Measurements from ENCODE around the gene CCZ1B. TPM values are rescaled to one million over a fixed set of nuclear protein-coding genes. Genes with fewer than 3 reads are reported as not detected.
"Not testable (repeated sequence)": the region's sequence is repeated elsewhere in the genome, so short reads cannot be mapped to it uniquely, and the experiment has no call there.

CCZ1B gene
- total RNA-seq, 1 experiment from 2014 or later = 54.5 TPM

GRCh38 chr7:6831018-6831725, 5.1 kb upstream of the CCZ1B start:
- no peaks in the 10 kb centered on the region for H3K79me2 ChIP-seq (ENCODE audit: insufficient read depth, low read length)
- TF ChIP-seq, protein P1, sequence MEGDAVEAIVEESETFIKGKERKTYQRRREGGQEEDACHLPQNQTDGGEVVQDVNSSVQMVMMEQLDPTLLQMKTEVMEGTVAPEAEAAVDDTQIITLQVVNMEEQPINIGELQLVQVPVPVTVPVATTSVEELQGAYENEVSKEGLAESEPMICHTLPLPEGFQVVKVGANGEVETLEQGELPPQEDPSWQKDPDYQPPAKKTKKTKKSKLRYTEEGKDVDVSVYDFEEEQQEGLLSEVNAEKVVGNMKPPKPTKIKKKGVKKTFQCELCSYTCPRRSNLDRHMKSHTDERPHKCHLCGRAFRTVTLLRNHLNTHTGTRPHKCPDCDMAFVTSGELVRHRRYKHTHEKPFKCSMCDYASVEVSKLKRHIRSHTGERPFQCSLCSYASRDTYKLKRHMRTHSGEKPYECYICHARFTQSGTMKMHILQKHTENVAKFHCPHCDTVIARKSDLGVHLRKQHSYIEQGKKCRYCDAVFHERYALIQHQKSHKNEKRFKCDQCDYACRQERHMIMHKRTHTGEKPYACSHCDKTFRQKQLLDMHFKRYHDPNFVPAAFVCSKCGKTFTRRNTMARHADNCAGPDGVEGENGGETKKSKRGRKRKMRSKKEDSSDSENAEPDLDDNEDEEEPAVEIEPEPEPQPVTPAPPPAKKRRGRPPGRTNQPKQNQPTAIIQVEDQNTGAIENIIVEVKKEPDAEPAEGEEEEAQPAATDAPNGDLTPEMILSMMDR (IDR thresholded peaks at IDR 0.05 in 2 of 3, conservative IDR thresholded peaks at IDR 0.05 in 1 of 3; ENCODE audit: borderline replicate concordance in 1 of 3, insufficient read depth in 1 of 3, low read depth in 2 of 3, low read length in 2 of 3) = no peak
- TF ChIP-seq EGR1 (IDR thresholded peaks at IDR 0.05; ENCODE audit: low read depth) = no peak
- no peak for TF ChIP-seq REST (IDR thresholded peaks at IDR 0.05; ENCODE audit: low read depth)
- TF ChIP-seq SP1 (IDR thresholded peaks at IDR 0.05; ENCODE audit: low read depth) = no peak
- TF ChIP-seq CBX3 (IDR thresholded peaks at IDR 0.05; ENCODE audit: low read depth) = no peak
- TF ChIP-seq SRF (IDR thresholded peaks at IDR 0.05; ENCODE audit: low read depth) = no peak
- TF ChIP-seq JUND (IDR thresholded peaks at IDR 0.05) = no peak
- TF ChIP-seq, protein P2, sequence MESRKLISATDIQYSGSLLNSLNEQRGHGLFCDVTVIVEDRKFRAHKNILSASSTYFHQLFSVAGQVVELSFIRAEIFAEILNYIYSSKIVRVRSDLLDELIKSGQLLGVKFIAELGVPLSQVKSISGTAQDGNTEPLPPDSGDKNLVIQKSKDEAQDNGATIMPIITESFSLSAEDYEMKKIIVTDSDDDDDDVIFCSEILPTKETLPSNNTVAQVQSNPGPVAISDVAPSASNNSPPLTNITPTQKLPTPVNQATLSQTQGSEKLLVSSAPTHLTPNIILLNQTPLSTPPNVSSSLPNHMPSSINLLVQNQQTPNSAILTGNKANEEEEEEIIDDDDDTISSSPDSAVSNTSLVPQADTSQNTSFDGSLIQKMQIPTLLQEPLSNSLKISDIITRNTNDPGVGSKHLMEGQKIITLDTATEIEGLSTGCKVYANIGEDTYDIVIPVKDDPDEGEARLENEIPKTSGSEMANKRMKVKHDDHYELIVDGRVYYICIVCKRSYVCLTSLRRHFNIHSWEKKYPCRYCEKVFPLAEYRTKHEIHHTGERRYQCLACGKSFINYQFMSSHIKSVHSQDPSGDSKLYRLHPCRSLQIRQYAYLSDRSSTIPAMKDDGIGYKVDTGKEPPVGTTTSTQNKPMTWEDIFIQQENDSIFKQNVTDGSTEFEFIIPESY (IDR thresholded peaks at IDR 0.05; ENCODE audit: extremely low read depth, insufficient replicate concordance, low read length) = no peak
- no peak for TF ChIP-seq RAD21 (IDR thresholded peaks at IDR 0.05; ENCODE audit: low read depth)
- TF ChIP-seq MAX (IDR thresholded peaks at IDR 0.05) = no peak
- no peak for TF ChIP-seq EZH2phosphoT487 (IDR thresholded peaks at IDR 0.05; ENCODE audit: borderline replicate concordance)
- TF ChIP-seq ZFX (IDR thresholded peaks at IDR 0.05) = no peak
- TF ChIP-seq CEBPB (IDR thresholded peaks at IDR 0.05; ENCODE audit: low read depth) = no peak
- TF ChIP-seq EZH2 (IDR thresholded peaks at IDR 0.05) = no peak
- BruUV-seq (replicated peaks) = no TSS peak

DNA sequence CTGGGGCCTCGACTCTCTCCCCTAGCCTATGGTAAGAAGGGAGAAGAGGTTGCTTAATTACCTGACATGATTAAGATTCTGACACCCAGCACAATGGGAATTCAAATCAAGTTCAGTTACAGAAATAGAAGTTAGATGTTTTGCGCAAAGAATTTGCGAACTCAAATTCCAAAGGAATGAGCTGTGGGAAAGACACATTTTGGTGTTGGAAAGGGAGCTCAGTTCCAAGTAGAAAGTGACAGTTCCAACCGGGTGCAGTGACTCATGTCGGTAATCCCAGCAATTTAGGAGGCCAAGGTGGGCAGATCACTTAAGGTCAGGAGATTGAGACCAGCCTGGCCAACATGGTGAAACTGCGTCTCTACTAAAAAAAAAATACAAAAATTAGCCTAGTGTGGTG, 4.0 kb upstream of the CCZ1B start:
- H2AFZ ChIP-seq (ENCODE audit: low read depth, low read length, poor library complexity, severe bottlenecking); H3K27me3 ChIP-seq (ENCODE audit: insufficient read depth, low read length); H3K27ac ChIP-seq (ENCODE audit: low read depth, low read length); H3K9me3 ChIP-seq (ENCODE audit: control insufficient read depth in 1 of 2, insufficient read depth in 1 of 2, low read depth in 1 of 2, low read length in 2 of 2); POLR2A ChIA-PET; CTCF ChIA-PET; RAD21 ChIA-PET (ENCODE audit: low non-redundant PET in 1 of 2, low total read pairs in 2 of 2, uncharacterized antibody in 2 of 2, unreplicated experiment in 2 of 2); ATAC-seq; H3K9ac ChIP-seq (ENCODE audit: low read length); H3K4me2 ChIP-seq (ENCODE audit: low read length); H3K36me3 ChIP-seq (ENCODE audit: control insufficient read depth in 1 of 2, insufficient read depth in 2 of 2, low read length in 2 of 2); H3K9me2 ChIP-seq (ENCODE audit: insufficient read depth); H3K4me3 ChIP-seq (replicated peaks in 1 of 2; ENCODE audit: low read depth in 1 of 2, low read length in 2 of 2); intact Hi-C loops (cut with micrococcal nuclease); H4K20me1 ChIP-seq (ENCODE audit: insufficient read depth); DNase-seq (ENCODE audit: low read depth, low spot score); H3K79me2 ChIP-seq (ENCODE audit: insufficient read depth, low read length); BruUV-seq (replicated peaks); H3K4me1 ChIP-seq (ENCODE audit: control insufficient read depth in 1 of 2, insufficient read depth in 2 of 2, low read length in 2 of 2): not testable (repeated sequence)

More at GRCh38 chr7:6831018-6831725, 5.1 kb upstream of the CCZ1B start:
- no peak overlapping the region for H3K27ac ChIP-seq (ENCODE audit: low read depth, low read length)
- CTCF ChIA-PET = no interaction called here
- RAD21 ChIA-PET (ENCODE audit: low non-redundant PET in 1 of 2, low total read pairs in 2 of 2, uncharacterized antibody in 2 of 2, unreplicated experiment in 2 of 2) = no interaction called here
- no peak overlapping the region for H3K4me3 ChIP-seq (replicated peaks in 1 of 2; ENCODE audit: low read depth in 1 of 2, low read length in 2 of 2)
- H2AFZ ChIP-seq (ENCODE audit: low read depth, low read length, poor library complexity, severe bottlenecking) = no peak overlapping the region
- H3K4me2 ChIP-seq (ENCODE audit: low read length) = no peak overlapping the region
- POLR2A ChIA-PET = no interaction called here
- no peaks in the 10 kb centered on the region for H3K36me3 ChIP-seq (ENCODE audit: control insufficient read depth in 1 of 2, insufficient read depth in 2 of 2, low read length in 2 of 2)
- no peak overlapping the region for H3K9ac ChIP-seq (ENCODE audit: low read length)
- peaks cover 0 to 3% of the 10 kb centered on the region in 2 experiments; a peak in 1 of 4 replicates for H3K4me1 ChIP-seq (ENCODE audit: control insufficient read depth in 1 of 2, insufficient read depth in 2 of 2, low read length in 2 of 2)
- H4K20me1 ChIP-seq (ENCODE audit: insufficient read depth) = no peaks in the 10 kb centered on the region
- intact Hi-C loops (cut with micrococcal nuclease) = no loop called here
- no peaks in the 10 kb centered on the region for H3K9me3 ChIP-seq (ENCODE audit: control insufficient read depth in 1 of 2, insufficient read depth in 1 of 2, low read depth in 1 of 2, low read length in 2 of 2)
- DNase-seq (ENCODE audit: low read depth, low spot score) (no peak), ATAC-seq (no peak)
- H3K27me3 ChIP-seq (ENCODE audit: insufficient read depth, low read length) = no peaks in the 10 kb centered on the region
- H3K9me2 ChIP-seq (ENCODE audit: insufficient read depth) = no peaks in the 10 kb centered on the region
